IMR-90 (cell line): ENCODE measurements around the gene NRCAM.
"Not testable (repeated sequence)": the region's sequence is repeated elsewhere in the genome, so short reads cannot be mapped to it uniquely, and the experiment has no call there.

Source experiments
- CEBPB ChIP-seq: IDR thresholded peaks from 2 replicates; pipeline ENCODE4 v1.6.1; 2012; ENCODE audit warnings: low read depth, low read length, improper control_type of control experiment
- MAFK ChIP-seq: IDR thresholded peaks from 2 replicates; pipeline ENCODE4 v1.6.1; 2012; ENCODE audit warnings: low read depth, low read length, improper control_type of control experiment
- MAZ ChIP-seq: IDR thresholded peaks from 2 replicates; pipeline ENCODE4 v1.6.1; 2012; ENCODE audit warnings: low read depth, mild to moderate bottlenecking, low read length, improper control_type of control experiment, moderate library complexity, borderline replicate concordance
- MXI1 ChIP-seq: IDR thresholded peaks from 2 replicates; pipeline ENCODE4 v1.6.1; 2012; ENCODE audit warnings: low read depth, mild to moderate bottlenecking, low read length, moderate library complexity, borderline replicate concordance
- POLR2A ChIP-seq: IDR thresholded peaks from 2 replicates; pipeline ENCODE4 v1.6.1; 2012; ENCODE audit warnings: mild to moderate bottlenecking, low read depth, low read length
- RFX5 ChIP-seq: IDR thresholded peaks from 2 replicates; pipeline ENCODE4 v1.8.0; 2012; ENCODE audit warnings: low read depth, mild to moderate bottlenecking, low read length, moderate library complexity
- USF2 ChIP-seq: fragments of 150-350 bp; IDR thresholded peaks from 2 replicates; pipeline ENCODE4 v1.6.1; 2017; ENCODE audit warnings: mild to moderate bottlenecking, antibody characterized with exemption, low read length, low read depth
- TF ChIP-seq, protein P1 (sequence below): conservative IDR thresholded peaks from 2 replicates; pipeline ENCODE4 v1.5.1; 2012; ENCODE audit warnings: mild to moderate bottlenecking, low read depth, low read length, improper control_type of control experiment

GRCh38 chr7:108387686-108388085 is 68.5 kb downstream of the NRCAM start:
- TF ChIP-seq, protein P1, sequence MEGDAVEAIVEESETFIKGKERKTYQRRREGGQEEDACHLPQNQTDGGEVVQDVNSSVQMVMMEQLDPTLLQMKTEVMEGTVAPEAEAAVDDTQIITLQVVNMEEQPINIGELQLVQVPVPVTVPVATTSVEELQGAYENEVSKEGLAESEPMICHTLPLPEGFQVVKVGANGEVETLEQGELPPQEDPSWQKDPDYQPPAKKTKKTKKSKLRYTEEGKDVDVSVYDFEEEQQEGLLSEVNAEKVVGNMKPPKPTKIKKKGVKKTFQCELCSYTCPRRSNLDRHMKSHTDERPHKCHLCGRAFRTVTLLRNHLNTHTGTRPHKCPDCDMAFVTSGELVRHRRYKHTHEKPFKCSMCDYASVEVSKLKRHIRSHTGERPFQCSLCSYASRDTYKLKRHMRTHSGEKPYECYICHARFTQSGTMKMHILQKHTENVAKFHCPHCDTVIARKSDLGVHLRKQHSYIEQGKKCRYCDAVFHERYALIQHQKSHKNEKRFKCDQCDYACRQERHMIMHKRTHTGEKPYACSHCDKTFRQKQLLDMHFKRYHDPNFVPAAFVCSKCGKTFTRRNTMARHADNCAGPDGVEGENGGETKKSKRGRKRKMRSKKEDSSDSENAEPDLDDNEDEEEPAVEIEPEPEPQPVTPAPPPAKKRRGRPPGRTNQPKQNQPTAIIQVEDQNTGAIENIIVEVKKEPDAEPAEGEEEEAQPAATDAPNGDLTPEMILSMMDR: not testable (repeated sequence)
- not testable (repeated sequence) for TF ChIP-seq MAFK, POLR2A, MXI1, RFX5, USF2, CEBPB, MAZ
